ENCODE results near the gene TRPM6. TPM values are rescaled to one million over a fixed set of nuclear protein-coding genes. Genes with fewer than 3 reads are reported as not detected.

Gene TRPM6
- total RNA-seq, 2 experiments from 2014 or later, result 0.02 to 0.10 TPM

DNA sequence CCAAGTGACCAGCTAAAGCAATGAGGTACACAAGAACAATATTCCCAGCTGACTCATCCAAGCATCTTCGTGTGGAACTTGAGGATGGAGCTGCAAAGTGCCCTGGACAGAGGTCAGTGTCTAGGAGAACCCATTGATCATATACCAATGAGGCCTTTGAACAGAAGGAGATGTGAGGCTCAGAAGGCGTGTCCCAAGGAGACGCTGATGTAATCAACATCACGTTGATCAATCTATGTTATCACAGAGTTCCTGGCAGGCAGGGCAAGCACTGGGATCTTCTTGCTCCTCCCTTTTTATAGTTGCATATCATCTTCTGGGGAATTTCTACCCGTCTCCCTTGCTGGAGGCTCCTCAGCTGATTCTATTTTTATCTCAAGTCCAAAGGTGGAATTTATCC, 163.4 kb downstream of the TRPM6 start:
- H3K4me3 Mint-ChIP-seq, result no peak overlapping the region
- H3K36me3 Mint-ChIP-seq, result no peaks in the 10 kb centered on the region
- ChIA-PET CTCF (no interaction called here), POLR2A (no interaction called here)
- no peaks in the 10 kb centered on the region for H3K4me1 Mint-ChIP-seq (ENCODE audit: low read depth)
- no peak for DNase-seq
- no peaks in the 10 kb centered on the region for H3K9me3 Mint-ChIP-seq
- intact Hi-C loops (cut with micrococcal nuclease), result no loop called here
- peaks cover 2% of the 10 kb centered on the region for H3K27me3 Mint-ChIP-seq
- H3K27ac Mint-ChIP-seq, result no peak overlapping the region

DNA sequence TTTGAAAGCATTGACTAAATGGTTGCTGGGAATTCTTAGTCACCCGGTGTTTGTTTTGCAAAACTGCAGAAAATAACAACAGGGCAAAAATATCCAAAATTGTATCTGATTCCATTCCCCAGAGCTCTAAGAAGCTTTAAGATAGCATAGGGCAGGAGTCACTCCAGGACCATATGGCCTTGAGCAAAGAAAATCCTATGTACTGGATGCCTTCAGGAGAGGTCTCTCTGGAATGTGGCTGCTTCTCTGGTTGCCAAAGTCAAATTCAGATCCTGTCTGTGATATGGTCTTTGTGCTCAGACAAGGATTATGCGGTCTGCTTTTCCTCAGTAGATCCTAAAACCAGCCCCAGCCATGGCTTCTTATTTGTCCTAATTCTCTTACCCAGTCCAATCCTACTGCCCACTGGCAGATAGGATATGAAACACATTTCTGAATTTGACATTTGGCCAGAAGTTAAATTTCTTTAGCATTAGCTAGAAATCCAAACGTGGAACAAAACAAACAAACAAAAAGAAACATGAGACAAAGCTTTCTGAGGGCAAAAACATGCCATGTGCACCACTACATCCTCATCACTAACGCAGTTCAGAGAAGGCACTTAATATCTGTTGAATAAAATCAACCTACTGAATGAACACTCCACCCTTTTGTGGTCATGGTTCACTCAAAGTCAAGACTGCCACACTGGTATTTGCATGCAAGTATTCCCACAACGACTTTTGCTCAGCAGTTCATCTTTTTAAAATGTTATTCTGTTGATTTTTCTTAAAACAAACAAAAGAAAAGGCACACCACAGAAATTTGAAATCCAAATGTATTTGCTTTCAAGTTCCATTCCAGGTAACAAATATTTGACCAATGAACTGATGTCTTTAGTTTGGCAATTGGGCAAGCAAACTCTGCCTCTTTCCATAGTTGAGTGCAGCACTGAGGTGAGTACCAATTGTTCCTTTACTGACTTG, 165.7 kb downstream of the TRPM6 start:
- H3K27me3 Mint-ChIP-seq, result peaks cover 2% of the 10 kb centered on the region
- no peak overlapping the region for H3K27ac Mint-ChIP-seq

DNA sequence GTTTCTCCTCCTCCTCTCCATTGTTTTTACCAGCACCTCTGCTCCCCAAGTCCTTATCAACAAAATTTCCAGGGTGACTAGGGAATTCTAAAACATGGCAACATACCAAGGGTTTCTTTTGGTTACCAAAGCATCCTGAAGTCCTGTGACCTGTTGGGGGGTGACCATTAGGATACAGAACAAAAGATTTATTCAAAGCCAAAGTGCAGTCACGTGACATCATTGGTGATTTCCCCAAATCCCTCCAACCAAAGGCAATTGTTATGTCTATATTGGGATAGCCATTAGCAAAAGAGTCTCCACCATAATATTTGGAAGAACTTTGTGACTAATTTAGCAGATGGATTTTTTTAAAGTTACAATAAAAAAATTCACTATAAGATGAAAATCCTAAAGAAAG, 168.4 kb downstream of the TRPM6 start:
- Mint-ChIP-seq H3K9me3 (no peaks in the 10 kb centered on the region), H3K4me1 (ENCODE audit: low read depth) (no peaks in the 10 kb centered on the region), H3K27ac (no peak overlapping the region), H3K4me3 (no peak overlapping the region), H3K36me3 (no peaks in the 10 kb centered on the region), H3K27me3 (no peaks in the 10 kb centered on the region)
- intact Hi-C loops (cut with micrococcal nuclease), result no loop called here
- DNase-seq, result no peak
- ChIA-PET CTCF (no interaction called here), POLR2A (no interaction called here)

More for the DNA sequence above, 165.7 kb downstream of the TRPM6 start:
- no peak for DNase-seq
- H3K4me1 Mint-ChIP-seq (ENCODE audit: low read depth), result no peaks in the 10 kb centered on the region
- POLR2A ChIA-PET, result no interaction called here
- no peak overlapping the region for H3K4me3 Mint-ChIP-seq
- no peaks in the 10 kb centered on the region for H3K9me3 Mint-ChIP-seq
- CTCF ChIA-PET, result no interaction called here
- intact Hi-C loops (cut with micrococcal nuclease), result no loop called here
- H3K36me3 Mint-ChIP-seq, result no peaks in the 10 kb centered on the region

DNA sequence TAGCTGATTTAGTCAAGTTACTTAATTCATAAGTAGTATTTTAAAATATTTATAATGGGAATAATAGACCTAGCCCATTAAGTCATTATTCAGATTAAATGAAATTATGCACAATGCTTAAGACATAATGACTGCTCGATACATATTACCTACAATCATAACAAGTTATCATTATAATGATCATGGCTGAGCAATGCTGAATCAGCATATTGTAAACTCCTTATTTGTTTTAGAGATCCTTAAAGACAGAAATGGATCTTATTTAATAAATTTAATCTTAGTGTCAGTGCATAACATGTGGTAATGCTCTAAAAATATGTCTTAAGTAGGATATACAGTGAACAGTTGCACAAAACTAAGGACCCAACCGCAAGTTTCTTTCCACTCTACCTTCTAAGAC, 169.0 kb downstream of the TRPM6 start:
- Mint-ChIP-seq H3K27ac (no peak overlapping the region), H3K9me3 (no peaks in the 10 kb centered on the region), H3K4me3 (no peak overlapping the region), H3K36me3 (no peaks in the 10 kb centered on the region), H3K4me1 (ENCODE audit: low read depth) (no peaks in the 10 kb centered on the region), H3K27me3 (no peaks in the 10 kb centered on the region)
- ChIA-PET POLR2A (no interaction called here), CTCF (no interaction called here)
- intact Hi-C loops (cut with micrococcal nuclease), result no loop called here
- no peak for DNase-seq

DNA sequence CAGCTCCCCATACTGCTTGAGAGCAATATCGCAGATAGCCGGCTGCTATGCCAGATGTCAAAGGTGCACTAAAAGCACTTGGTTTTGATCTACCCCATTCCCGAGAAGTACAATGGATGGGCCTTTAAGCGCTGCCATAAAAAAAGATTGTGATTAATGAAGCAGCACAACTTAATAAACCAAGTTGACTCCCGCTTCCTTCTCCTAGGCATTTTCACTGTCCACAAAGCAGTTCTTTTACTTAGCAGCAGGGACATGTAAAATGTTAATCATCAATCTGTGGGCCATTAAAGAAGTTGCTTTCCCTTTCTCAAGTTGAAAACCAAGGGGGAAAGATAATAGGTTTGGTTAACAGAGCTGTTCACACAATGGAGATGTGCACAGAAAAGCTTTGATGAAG, 176.4 kb downstream of the TRPM6 start:
- Mint-ChIP-seq H3K4me3 (no peak overlapping the region), H3K4me1 (ENCODE audit: low read depth) (no peaks in the 10 kb centered on the region), H3K27me3 (no peaks in the 10 kb centered on the region), H3K27ac (no peak overlapping the region), H3K9me3 (no peaks in the 10 kb centered on the region), H3K36me3 (no peaks in the 10 kb centered on the region)
- CTCF ChIA-PET, result no interaction called here
- intact Hi-C loops (cut with micrococcal nuclease), result no loop called here
- POLR2A ChIA-PET, result no interaction called here
- no peak for DNase-seq

DNA sequence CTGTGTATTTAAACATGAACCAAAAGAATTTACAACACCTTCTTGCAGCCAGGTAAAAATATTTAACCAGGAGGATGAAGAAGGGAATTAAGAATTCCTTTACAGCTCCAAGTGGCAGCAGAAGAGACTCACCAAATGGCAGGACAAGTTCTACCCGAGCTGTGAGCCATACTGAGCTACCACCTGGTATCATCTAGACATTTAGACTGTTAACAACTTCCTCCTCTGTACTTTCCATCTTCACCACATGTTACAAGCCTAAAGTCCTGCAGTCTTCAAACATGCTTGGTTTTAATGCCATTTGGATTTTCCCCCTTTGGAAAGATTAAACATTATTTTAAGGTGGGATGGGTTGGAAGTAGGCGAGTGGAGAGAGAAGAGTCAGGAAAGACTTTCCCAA, 190.2 kb downstream of the TRPM6 start:
- Mint-ChIP-seq H3K4me3 (no peak overlapping the region), H3K27ac (no peak overlapping the region), H3K36me3 (no peaks in the 10 kb centered on the region), H3K27me3 (peaks cover 13% of the 10 kb centered on the region), H3K4me1 (ENCODE audit: low read depth) (no peaks in the 10 kb centered on the region), H3K9me3 (no peaks in the 10 kb centered on the region)
- no peak for DNase-seq
- intact Hi-C loops (cut with micrococcal nuclease), result no loop called here
- ChIA-PET POLR2A (no interaction called here), CTCF (no interaction called here)

DNA sequence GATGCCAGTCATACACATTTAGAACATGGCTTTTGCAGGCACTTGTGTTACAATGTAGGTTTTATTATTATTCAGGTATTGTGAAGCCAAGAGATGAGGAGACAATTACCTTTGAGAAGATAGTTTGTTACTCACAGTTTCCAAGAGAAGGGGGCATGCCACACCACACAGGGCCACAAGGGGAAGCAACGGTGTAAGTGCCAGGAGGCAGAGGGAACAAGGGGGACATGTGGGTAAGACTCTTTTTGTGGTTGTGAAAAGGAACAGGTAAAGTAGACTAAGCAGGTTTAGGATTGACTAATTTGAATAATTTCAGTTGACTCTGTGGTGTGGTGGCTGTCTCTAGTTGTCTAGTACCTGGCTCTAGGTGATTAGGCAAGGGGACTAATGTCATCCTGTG, 191.2 kb downstream of the TRPM6 start:
- POLR2A ChIA-PET, result no interaction called here
- intact Hi-C loops (cut with micrococcal nuclease), result no loop called here
- CTCF ChIA-PET, result no interaction called here
- Mint-ChIP-seq H3K36me3 (no peaks in the 10 kb centered on the region), H3K4me1 (ENCODE audit: low read depth) (no peaks in the 10 kb centered on the region), H3K27me3 (peaks cover 13% of the 10 kb centered on the region), H3K27ac (no peak overlapping the region), H3K9me3 (no peaks in the 10 kb centered on the region), H3K4me3 (no peak overlapping the region)
- peak; percentile 10 for DNase-seq

DNA sequence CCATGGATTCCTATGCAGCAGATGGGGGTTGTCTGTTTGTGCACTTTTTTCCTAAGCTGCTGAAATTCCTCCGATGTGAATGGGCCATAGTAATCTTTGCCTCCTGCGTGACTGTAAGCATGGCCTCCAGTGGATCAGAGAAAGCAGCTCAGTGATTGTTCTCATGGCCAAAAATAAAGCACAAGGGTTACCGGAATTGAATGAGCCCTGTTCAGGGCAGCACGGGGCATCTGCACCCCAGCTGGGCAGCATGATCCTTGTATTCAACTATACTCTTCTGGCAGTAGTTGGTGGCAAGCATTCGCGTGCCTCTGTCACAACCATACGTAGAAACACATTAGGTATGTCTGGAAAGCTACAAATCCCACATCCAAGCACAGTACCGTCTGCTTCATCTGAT, 196.7 kb downstream of the TRPM6 start:
- ChIA-PET POLR2A (no interaction called here), CTCF (no interaction called here)
- intact Hi-C loops (cut with micrococcal nuclease), result no loop called here
- DNase-seq, result no peak
- Mint-ChIP-seq H3K36me3 (no peaks in the 10 kb centered on the region), H3K9me3 (no peaks in the 10 kb centered on the region), H3K4me3 (no peak overlapping the region), H3K4me1 (ENCODE audit: low read depth) (no peaks in the 10 kb centered on the region), H3K27ac (no peak overlapping the region), H3K27me3 (peaks cover 1% of the 10 kb centered on the region)

DNA sequence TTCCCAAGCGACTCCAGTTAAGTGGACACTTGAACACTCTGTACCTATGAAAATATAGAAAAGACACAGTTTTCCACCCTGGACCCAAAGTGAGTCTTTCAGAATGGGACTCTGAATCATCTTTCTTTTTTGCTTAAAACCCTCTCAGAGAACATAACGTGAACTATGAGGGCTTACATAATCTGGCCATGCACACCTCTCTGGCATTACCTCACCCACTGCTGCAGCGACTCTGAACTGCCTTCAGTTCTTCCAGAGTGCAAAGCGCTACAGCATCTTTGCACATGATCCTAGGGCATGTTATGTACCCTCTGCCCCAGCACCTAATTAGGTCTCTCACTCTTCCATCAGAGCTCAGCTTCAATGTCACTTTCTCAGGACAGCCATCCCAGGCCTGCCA, 204.4 kb downstream of the TRPM6 start:
- intact Hi-C loops (cut with micrococcal nuclease), result no loop called here
- Mint-ChIP-seq H3K27me3 (peaks cover 4% of the 10 kb centered on the region), H3K4me3 (no peak overlapping the region), H3K36me3 (no peaks in the 10 kb centered on the region), H3K4me1 (ENCODE audit: low read depth) (no peaks in the 10 kb centered on the region), H3K27ac (no peak overlapping the region), H3K9me3 (no peaks in the 10 kb centered on the region)
- ChIA-PET POLR2A (no interaction called here), CTCF (no interaction called here)
- no peak for DNase-seq

DNA sequence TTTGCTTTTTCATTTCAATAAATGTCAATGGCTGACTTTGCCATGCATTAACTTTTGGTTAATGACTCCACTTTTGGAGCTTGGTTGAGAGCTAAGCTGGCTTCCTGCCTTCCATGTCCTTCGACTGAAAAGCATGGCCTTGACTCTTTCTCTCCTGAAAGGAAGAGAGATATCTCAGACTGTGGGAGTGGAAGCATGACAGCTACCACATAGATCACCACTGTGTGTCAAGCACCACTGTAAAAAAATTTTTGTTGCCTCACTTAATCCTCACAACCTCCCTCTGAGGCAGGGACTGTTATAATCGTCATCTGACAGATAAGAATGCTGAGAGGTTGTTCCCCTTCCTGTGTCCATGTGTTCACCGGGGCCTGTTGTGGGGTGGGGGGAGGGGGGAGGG, 205.8 kb downstream of the TRPM6 start:
- Mint-ChIP-seq H3K4me3 (no peak overlapping the region), H3K27me3 (peaks cover 4% of the 10 kb centered on the region), H3K36me3 (no peaks in the 10 kb centered on the region), H3K27ac (no peak overlapping the region), H3K4me1 (ENCODE audit: low read depth) (no peaks in the 10 kb centered on the region), H3K9me3 (no peaks in the 10 kb centered on the region)
- ChIA-PET POLR2A (no interaction called here), CTCF (no interaction called here)
- DNase-seq, result no peak
- intact Hi-C loops (cut with micrococcal nuclease), result no loop called here

DNA sequence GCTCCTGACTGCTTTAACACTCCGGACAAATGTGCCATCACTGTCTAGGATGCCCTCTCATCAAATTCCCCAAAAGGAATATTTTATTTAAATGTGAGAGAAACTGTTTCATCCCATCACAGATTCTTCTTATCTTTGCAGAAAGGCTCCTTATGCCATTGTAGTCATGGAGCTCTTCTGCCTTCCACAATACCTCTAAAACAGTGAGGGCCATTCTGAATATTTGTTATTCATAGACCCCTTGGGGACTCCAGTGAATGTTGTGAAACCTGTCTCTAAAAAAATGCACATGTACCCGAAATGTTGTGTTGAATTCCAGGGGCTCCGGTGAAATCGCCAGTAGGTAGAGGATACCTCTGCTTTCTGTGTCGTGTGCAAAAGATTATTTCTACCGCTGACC, 213.6 kb downstream of the TRPM6 start:
- H3K27me3 Mint-ChIP-seq, result no peaks in the 10 kb centered on the region
- no peaks in the 10 kb centered on the region for H3K36me3 Mint-ChIP-seq
- POLR2A ChIA-PET, result no interaction called here
- no peaks in the 10 kb centered on the region for H3K4me1 Mint-ChIP-seq (ENCODE audit: low read depth)
- H3K9me3 Mint-ChIP-seq, result no peaks in the 10 kb centered on the region
- H3K4me3 Mint-ChIP-seq, result no peak overlapping the region
- intact Hi-C loops (cut with micrococcal nuclease), result no loop called here
- CTCF ChIA-PET, result no interaction called here
- DNase-seq, result no peak
- H3K27ac Mint-ChIP-seq, result no peak overlapping the region

Data from activated CD4-positive, alpha-beta memory T cell treated with anti-CD3 and anti-CD28 coated beads for 36 hours (primary cell).